Panc1 (cell line): ENCODE results near the gene OAS2. TPM values are rescaled to one million over a fixed set of nuclear protein-coding genes. Genes with fewer than 3 reads are reported as not detected.

Source experiments
- ATAC-seq: fragments of 200-7000 bp; cut with Tn5 transposase; 2 replicates; pipeline ENCODE4 v1.9.1; 2020; ENCODE audit warnings: mild to moderate bottlenecking, moderate library complexity
- BruUV-seq: library from RNA; stranded (reverse); fragments of 400-500 nt; replicated peaks from 2 replicates; lab custom pipeline; 2021; lab: Mats Ljungman, UMichigan
- CTCF ChIA-PET: fragments of 300-600 bp; sonication (Branson Sonifier 250); formaldehyde crosslinking; loops from one replicate; lab custom pipeline; 2022; ENCODE audit warnings: antibody characterized with exemption; lab: Charles Lee
- POLR2A ChIA-PET: fragments of 300-600 bp; sonication (Branson Sonifier 250); formaldehyde crosslinking; loops from one replicate; lab custom pipeline; 2022; ENCODE audit warnings: antibody characterized with exemption; lab: Charles Lee
- DNase-seq: peaks from one replicate; pipeline ENCODE4 v3.0.0-alpha.2; 2010; ENCODE audit warnings: low read depth, low spot score
- H3K27ac ChIP-seq: 2 replicates; pipeline ENCODE4 v1.5.1; 2011; ENCODE audit warnings: mild to moderate bottlenecking, low read length, inconsistent platforms
- H3K27me3 ChIP-seq: fragments of 200-500 bp; sonication (Bioruptor generic); 2 replicates; pipeline ENCODE4 v1.6.0; 2014; ENCODE audit warnings: low read length, inconsistent platforms; ENCODE audit not compliant: control insufficient read depth, insufficient read depth
- H3K36me3 ChIP-seq: fragments of 200-500 bp; sonication (Bioruptor generic); 2 replicates; pipeline ENCODE4 v1.5.1; 2014; ENCODE audit warnings: inconsistent platforms, mild to moderate bottlenecking, low read length, moderate library complexity; ENCODE audit not compliant: control insufficient read depth, insufficient read depth
- H3K4me1 ChIP-seq: 2 replicates; pipeline ENCODE4 v1.5.1; 2011; ENCODE audit warnings: inconsistent platforms, mild to moderate bottlenecking, low read length, moderate library complexity; ENCODE audit not compliant: control insufficient read depth, insufficient read depth
- H3K4me3 ChIP-seq, 2 experiments: 2 replicates each; pipeline ENCODE4 v1.5.1; 2011 to 2012; ENCODE audit warnings: low read depth in 2 of 2, low read length in 2 of 2, mild to moderate bottlenecking in 2 of 2, inconsistent platforms in 1 of 2, moderate library complexity in 1 of 2
- H3K9me3 ChIP-seq: fragments of 200-500 bp; sonication (Bioruptor generic); 2 replicates; pipeline ENCODE4 v1.5.1; 2014; ENCODE audit warnings: low read depth, mild to moderate bottlenecking, inconsistent platforms, low read length, moderate library complexity; ENCODE audit not compliant: control insufficient read depth, insufficient read depth
- CTCF ChIP-seq: fragments of 450-650 bp; IDR thresholded peaks from 2 replicates; pipeline ENCODE4 v1.5.1; 2017; ENCODE audit warnings: mild to moderate bottlenecking
- POLR2AphosphoS5 ChIP-seq: IDR thresholded peaks from 2 replicates; pipeline ENCODE4 v1.6.1; 2012; ENCODE audit warnings: mild to moderate bottlenecking, low read depth, low read length, moderate library complexity
- SIN3A ChIP-seq: IDR thresholded peaks from 2 replicates; pipeline ENCODE4 v1.6.1; 2012; ENCODE audit warnings: low read depth, mild to moderate bottlenecking, low read length, moderate library complexity, borderline replicate concordance; ENCODE audit not compliant: insufficient read depth
- TCF7L2 ChIP-seq: IDR thresholded peaks from 2 replicates; pipeline ENCODE4 v1.6.1; 2011; ENCODE audit warnings: mild to moderate bottlenecking, low read depth, low read length, inconsistent platforms
- in situ Hi-C: cut with HindIII; loops from 2 replicates; pipeline ENCODE4 v1.10.0; 2016; ENCODE audit warnings: low sequenced_read_pairs, low pct_unique_long_range_greater_than_20kb
- intact Hi-C: fragments of 100-400 bp; cut with micrococcal nuclease; formaldehyde crosslinking; loops from one replicate; pipeline ENCODE4 v1.10.0; 2022; ENCODE audit not compliant: unreplicated experiment
- total RNA-seq: library from RNA; stranded (reverse); gene quantifications from one replicate; pipeline ENCODE4 v1.2.1, GENCODE V29; 2021; ENCODE audit not compliant: unreplicated experiment
- TF ChIP-seq, protein P1 (sequence below), 2 experiments: IDR thresholded peaks; 2 replicates each; pipeline ENCODE4 v1.6.1; 2011 to 2012; ENCODE audit warnings: low read depth in 2 of 2, control low read depth in 1 of 2, low read length in 1 of 2, mild to moderate bottlenecking in 1 of 2, moderate library complexity in 1 of 2; ENCODE audit not compliant: insufficient read depth in 1 of 2

Gene OAS2
- total RNA-seq, 1 experiment from 2014 or later, result 2.7 TPM

GRCh38 chr12:113003636-113004035 lies 25.3 kb downstream of the OAS2 start:
- TF ChIP-seq POLR2AphosphoS5, result no peak
- no peak for TF ChIP-seq CTCF
- no peak for TF ChIP-seq TCF7L2
- TF ChIP-seq, protein P1, sequence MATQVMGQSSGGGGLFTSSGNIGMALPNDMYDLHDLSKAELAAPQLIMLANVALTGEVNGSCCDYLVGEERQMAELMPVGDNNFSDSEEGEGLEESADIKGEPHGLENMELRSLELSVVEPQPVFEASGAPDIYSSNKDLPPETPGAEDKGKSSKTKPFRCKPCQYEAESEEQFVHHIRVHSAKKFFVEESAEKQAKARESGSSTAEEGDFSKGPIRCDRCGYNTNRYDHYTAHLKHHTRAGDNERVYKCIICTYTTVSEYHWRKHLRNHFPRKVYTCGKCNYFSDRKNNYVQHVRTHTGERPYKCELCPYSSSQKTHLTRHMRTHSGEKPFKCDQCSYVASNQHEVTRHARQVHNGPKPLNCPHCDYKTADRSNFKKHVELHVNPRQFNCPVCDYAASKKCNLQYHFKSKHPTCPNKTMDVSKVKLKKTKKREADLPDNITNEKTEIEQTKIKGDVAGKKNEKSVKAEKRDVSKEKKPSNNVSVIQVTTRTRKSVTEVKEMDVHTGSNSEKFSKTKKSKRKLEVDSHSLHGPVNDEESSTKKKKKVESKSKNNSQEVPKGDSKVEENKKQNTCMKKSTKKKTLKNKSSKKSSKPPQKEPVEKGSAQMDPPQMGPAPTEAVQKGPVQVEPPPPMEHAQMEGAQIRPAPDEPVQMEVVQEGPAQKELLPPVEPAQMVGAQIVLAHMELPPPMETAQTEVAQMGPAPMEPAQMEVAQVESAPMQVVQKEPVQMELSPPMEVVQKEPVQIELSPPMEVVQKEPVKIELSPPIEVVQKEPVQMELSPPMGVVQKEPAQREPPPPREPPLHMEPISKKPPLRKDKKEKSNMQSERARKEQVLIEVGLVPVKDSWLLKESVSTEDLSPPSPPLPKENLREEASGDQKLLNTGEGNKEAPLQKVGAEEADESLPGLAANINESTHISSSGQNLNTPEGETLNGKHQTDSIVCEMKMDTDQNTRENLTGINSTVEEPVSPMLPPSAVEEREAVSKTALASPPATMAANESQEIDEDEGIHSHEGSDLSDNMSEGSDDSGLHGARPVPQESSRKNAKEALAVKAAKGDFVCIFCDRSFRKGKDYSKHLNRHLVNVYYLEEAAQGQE (IDR thresholded peaks at IDR 0.05; ENCODE audit: insufficient read depth in 1 of 2, low read depth in 2 of 2, low read length in 1 of 2), result no peak
- TF ChIP-seq SIN3A, result no peak
- ATAC-seq, result no peak
- CTCF ChIA-PET, result interaction anchor here (1.5 kb wide), 1 partner anchor 11 kb away, joined by 3 read pairs; no protein-coding TSS in a partner anchor
- peaks cover 26% of the 10 kb centered on the region for H3K27me3 ChIP-seq
- no peak overlapping the region for H3K27ac ChIP-seq
- in situ Hi-C loops, result no loop called here
- H3K4me1 ChIP-seq, result no peaks in the 10 kb centered on the region
- no peaks in the 10 kb centered on the region for H3K36me3 ChIP-seq
- POLR2A ChIA-PET, result no interaction called here
- DNase-seq, result no peak
- H3K9me3 ChIP-seq, result no peaks in the 10 kb centered on the region
- H3K4me3 ChIP-seq, result no peak overlapping the region
- no TSS peak for BruUV-seq
- intact Hi-C loops, result no loop called here

- no peaks in the 10 kb centered on the region for H3K4me1 ChIP-seq
- DNase-seq (no peak), ATAC-seq (no peak)
- CTCF ChIA-PET, result interaction anchor here (0.6 to 2.0 kb wide), 2 partner anchors 13 to 93 kb away, joined by 3 to 9 read pairs; no protein-coding TSS in a partner anchor
- H3K27me3 ChIP-seq, result peaks cover 29% of the 10 kb centered on the region
- TF ChIP-seq TCF7L2 (no peak), CTCF (peak; percentile 63)
- POLR2A ChIA-PET, result interaction anchor here (0.7 kb wide), 1 partner anchor 137 kb away, joined by 3 read pairs; no protein-coding TSS in a partner anchor
- in situ Hi-C loops (no loop called here), intact Hi-C loops (no loop called here)
- H3K27ac ChIP-seq, result no peak overlapping the region
- no peaks in the 10 kb centered on the region for H3K36me3 ChIP-seq
- no TSS peak for BruUV-seq
- H3K4me3 ChIP-seq, result no peak overlapping the region
- H3K9me3 ChIP-seq, result no peaks in the 10 kb centered on the region
These were observed 27.4 kb downstream of the OAS2 start for GRCh38 chr12:113005762-113006161.
